ENCODE measurements around the gene GNG12.

GRCh38 chr1:67685558-67686266 lies 147.6 kb downstream of the GNG12 start:
- TF ChIP-seq CTCF (IDR thresholded peaks at IDR 0.05), result no peak
- no peak for TF ChIP-seq ZNF396 (CRISPR knock-in tag; IDR thresholded peaks at IDR 0.05; ENCODE audit: borderline replicate concordance)
- TF ChIP-seq ZNF121 (CRISPR knock-in tag; IDR thresholded peaks at IDR 0.05), result no peak
- TF ChIP-seq NR1H2 (CRISPR knock-in tag; IDR thresholded peaks at IDR 0.05), result no peak
- TF ChIP-seq KAT7 (CRISPR knock-in tag; IDR thresholded peaks at IDR 0.05; ENCODE audit: borderline replicate concordance), result 0 out of 2 replicates have a peak, but pooled peaks have one; percentile 65
- TF ChIP-seq CREB1 (CRISPR knock-in tag; IDR thresholded peaks at IDR 0.05), result no peak
- TF ChIP-seq ATF3 (CRISPR knock-in tag; conservative IDR thresholded peaks at IDR 0.05), result no peak
- no peak for TF ChIP-seq ZNF138 (CRISPR knock-in tag; conservative IDR thresholded peaks at IDR 0.05)
